D721Med (cell line): ENCODE results near the gene SLC4A4.

Experiments used
- DNase-seq: peaks from one replicate; pipeline ENCODE4 v3.0.0; 2011; ENCODE audit warnings: low spot score; ENCODE audit not compliant: insufficient read length
- FAIRE-seq: peaks from 2 replicates; lab custom pipeline; 2011; peaks lifted over from hg19 to GRCh38; lab: Jason Lieb, UNC
- TF ChIP-seq, protein P1 (sequence below): IDR thresholded peaks from 2 replicates; pipeline ENCODE4 v1.5.1; 2012; ENCODE audit warnings: mild to moderate bottlenecking, control low read depth; ENCODE audit not compliant: insufficient read depth; ENCODE audit errors: missing control alignments

The SLC4A4 gene

DNA sequence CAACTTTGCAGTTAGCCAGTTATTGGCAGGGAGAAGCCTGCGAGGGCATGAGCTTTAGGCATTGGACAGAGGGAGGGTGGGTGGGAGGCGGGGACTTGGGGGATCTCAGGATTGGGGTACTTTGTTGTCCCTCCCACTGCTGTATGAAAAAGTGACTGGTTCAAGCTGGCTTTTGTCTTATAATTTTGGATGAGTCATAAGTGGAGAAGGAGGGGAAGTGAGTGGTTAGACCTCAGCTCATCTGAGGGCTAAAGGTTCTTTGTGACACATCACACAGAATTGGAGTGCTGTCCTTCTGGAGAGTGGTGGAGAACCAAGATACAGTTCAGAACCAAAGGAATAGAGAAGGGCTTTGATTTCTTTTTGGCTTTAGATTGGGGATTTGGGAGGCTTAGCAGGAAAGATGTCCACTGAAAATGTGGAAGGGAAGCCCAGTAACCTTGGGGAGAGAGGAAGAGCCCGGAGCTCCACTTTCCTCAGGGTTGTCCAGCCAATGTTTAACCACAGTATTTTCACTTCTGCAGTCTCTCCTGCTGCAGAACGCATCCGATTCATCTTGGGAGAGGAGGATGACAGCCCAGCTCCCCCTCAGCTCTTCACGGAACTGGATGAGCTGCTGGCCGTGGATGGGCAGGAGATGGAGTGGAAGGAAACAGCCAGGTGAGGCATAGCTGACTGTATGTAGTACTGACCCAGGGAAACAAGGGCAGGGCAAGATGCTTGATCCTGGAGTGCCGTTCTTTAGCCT is at the start of gene SLC4A4:
TSS of gene SLC4A4 (plus strand) at position 175 of the 748 bp plus-strand sequence.
- TF ChIP-seq, protein P1, sequence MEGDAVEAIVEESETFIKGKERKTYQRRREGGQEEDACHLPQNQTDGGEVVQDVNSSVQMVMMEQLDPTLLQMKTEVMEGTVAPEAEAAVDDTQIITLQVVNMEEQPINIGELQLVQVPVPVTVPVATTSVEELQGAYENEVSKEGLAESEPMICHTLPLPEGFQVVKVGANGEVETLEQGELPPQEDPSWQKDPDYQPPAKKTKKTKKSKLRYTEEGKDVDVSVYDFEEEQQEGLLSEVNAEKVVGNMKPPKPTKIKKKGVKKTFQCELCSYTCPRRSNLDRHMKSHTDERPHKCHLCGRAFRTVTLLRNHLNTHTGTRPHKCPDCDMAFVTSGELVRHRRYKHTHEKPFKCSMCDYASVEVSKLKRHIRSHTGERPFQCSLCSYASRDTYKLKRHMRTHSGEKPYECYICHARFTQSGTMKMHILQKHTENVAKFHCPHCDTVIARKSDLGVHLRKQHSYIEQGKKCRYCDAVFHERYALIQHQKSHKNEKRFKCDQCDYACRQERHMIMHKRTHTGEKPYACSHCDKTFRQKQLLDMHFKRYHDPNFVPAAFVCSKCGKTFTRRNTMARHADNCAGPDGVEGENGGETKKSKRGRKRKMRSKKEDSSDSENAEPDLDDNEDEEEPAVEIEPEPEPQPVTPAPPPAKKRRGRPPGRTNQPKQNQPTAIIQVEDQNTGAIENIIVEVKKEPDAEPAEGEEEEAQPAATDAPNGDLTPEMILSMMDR = no peak
- FAIRE-seq (no peak), DNase-seq (no peak)

DNA sequence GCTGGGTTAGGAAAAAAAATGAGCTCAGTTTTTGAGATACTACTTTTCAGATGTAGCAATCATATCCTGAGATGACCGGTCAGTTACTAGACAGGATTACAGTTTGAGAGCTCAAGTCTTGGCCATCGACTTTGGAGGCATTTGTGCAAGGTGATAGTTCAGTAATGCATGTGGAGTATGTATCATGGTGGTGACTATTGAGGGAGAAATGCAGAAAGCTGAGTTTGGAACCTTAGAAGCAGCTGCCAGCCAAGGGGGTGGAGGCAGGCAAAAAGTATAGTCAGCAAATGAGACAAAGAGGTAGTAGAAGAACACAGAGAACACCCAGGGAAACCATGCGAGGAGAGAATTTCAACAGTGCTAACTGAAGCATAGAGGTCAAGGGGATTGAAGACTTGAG is 48.7 kb upstream of the SLC4A4 start:
- no peak for FAIRE-seq

DNA sequence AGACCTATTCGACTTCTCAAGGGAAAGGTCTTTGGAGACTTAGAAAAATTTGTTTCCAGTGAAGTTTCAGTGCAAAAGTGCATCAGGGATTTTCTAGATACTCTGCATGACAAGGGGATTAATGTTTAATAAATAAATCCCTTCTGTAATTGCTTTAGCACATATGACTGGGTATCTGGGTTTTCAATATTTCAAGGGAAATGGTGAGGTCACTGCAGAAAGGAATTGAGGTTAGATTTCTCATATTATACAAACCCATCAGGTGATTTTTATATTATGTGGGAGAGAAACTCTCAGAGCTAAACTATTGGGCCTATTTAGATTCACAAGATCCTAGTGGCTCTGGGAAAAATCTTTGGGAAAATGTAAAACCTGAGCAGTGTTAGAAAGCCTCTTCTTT is 48.3 kb upstream of the SLC4A4 start:
- DNase-seq (no peak), FAIRE-seq (no peak)
- TF ChIP-seq, protein P1 = no peak

More for the DNA sequence above, 48.7 kb upstream of the SLC4A4 start:
- no peak for DNase-seq
- TF ChIP-seq, protein P1 = no peak

DNA sequence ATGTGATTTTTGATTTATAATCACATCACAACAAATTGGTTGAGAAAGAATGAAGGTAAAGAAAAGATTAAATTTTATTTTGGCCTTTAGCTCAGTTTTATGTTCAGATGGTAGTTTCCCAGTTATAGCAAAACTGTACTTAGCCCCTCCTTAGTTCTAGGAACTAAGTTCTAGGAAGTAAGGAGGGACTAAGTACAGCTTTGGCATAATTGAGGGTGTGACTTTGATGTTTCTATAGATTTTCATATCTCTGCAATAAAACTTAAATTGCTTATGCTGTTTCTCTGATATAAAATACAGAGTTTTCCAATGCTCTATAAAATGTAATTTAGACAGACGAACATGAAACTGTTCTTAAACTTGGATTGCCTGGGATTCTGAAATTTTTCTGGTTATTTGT is 46.6 kb upstream of the SLC4A4 start:
- no peak for FAIRE-seq
- no peak for DNase-seq
- TF ChIP-seq, protein P1 = no peak

DNA sequence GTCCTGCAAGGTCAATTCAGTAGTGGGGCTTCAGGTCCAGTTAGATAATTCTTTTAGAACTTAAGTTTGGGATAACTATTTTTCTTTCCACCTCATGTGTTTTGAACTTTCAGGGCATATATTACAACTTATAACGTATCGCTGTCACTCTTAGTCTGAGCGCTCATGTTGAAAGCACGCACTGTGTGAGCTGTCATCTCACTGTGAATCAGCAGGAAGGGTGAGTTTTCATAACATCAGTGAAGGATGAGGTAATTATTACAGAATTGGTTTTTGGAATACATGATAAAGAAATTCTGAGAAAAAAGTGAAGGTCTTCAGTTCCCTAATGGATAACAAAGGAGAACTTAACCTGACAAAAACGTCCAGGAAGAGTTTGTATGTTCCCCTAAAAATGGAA is 45.1 kb upstream of the SLC4A4 start:
- TF ChIP-seq, protein P1 = no peak
- no peak for FAIRE-seq
- DNase-seq = no peak

DNA sequence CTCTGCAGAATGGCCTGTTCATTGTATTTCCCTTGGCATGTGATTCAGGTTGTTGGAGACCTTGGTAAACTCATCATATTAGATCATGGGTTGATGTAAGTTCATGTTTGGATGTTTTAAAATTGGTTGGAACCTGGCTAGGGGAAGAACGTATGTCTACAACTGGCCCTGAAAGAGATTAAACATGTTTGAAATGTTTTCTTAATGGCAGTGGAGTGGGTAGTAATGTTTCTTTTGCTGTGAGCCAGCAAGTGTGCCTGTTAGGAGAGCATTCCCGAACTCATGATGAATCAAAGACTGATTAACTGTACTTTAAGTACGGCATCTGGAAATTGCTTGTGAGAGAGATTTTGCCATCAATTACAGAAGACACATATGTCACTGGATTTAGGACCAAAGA is 44.5 kb upstream of the SLC4A4 start:
- no peak for FAIRE-seq
- TF ChIP-seq, protein P1 = no peak
- DNase-seq = no peak

DNA sequence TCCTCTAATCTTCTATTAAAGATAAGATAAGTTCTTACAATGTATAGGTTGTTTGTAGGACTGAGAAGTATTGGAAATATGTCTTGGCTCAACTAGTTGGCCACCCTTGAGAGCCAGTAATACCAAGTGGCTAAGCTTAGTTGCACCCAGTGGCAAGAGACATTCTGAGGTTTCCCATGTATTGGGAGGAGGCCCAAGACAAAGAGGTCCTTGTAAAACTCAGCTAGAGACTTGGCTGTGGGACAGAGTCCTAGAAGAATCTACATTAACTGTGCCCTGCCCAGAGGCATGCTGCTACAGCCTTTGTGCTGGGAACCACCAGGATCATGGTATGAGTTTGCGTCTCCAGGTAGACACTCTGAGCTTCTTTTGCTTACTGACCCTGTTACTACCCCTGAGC is 41.9 kb upstream of the SLC4A4 start:
- no peak for DNase-seq
- no peak for FAIRE-seq
- TF ChIP-seq, protein P1 = no peak
